ENCODE data around the gene TRPT1.

GRCh38 chr11:64237484-64237951, 11.5 kb upstream of the TRPT1 start:
- TF ChIP-seq FOSL1 (tag; conservative IDR thresholded peaks at IDR 0.05) = no peak
- no peak for TF ChIP-seq CBX8 (IDR thresholded peaks at IDR 0.05; ENCODE audit: borderline replicate concordance, extremely low read depth, low read depth, low read length, poor library complexity, severe bottlenecking)
- no peak for TF ChIP-seq POLR2AphosphoS5 (IDR thresholded peaks at IDR 0.05; ENCODE audit: control insufficient read depth, insufficient read depth, low read depth, low read length)
- no peak for TF ChIP-seq RFX5 (IDR thresholded peaks at IDR 0.05; ENCODE audit: low read depth, low read length)
- TF ChIP-seq THRB (CRISPR knock-in tag; conservative IDR thresholded peaks at IDR 0.05) = no peak
- TF ChIP-seq NONO (IDR thresholded peaks at IDR 0.05; ENCODE audit: low read depth in 2 of 2, low read length in 1 of 2) = no peak
- no peak for TF ChIP-seq CTCF (IDR thresholded peaks at IDR 0.05 in 2 of 3, conservative IDR thresholded peaks at IDR 0.05 in 1 of 3; ENCODE audit: insufficient read depth in 2 of 3, low read depth in 1 of 3, low read length in 3 of 3)
